NT2/D1 (cell line): ENCODE data around the gene FARP1.

Experiments
- DNase-seq: peaks from one replicate; pipeline ENCODE4 v3.0.0-alpha.2; 2011; ENCODE audit warnings: low read depth, low spot score
- H3K27me3 ChIP-seq: 2 replicates; pipeline ENCODE4 v1.6.0; 2011; ENCODE audit warnings: mild to moderate bottlenecking; ENCODE audit not compliant: insufficient read length, insufficient read depth
- H3K36me3 ChIP-seq: 2 replicates; pipeline ENCODE4 v1.6.1; 2011; ENCODE audit warnings: mild to moderate bottlenecking, low read length, mixed read lengths; ENCODE audit not compliant: insufficient read depth, insufficient read length
- H3K4me1 ChIP-seq: 2 replicates; pipeline ENCODE4 v1.5.1; 2011; ENCODE audit not compliant: insufficient read depth, insufficient read length
- H3K4me3 ChIP-seq: 2 replicates; pipeline ENCODE4 v1.5.1; 2011; ENCODE audit warnings: low read depth; ENCODE audit not compliant: insufficient read length
- H3K9ac ChIP-seq: 2 replicates; pipeline ENCODE4 v1.6.0; 2011; ENCODE audit warnings: low read depth; ENCODE audit not compliant: insufficient read length
- H3K9me3 ChIP-seq: 2 replicates; pipeline ENCODE4 v1.5.1; 2011; ENCODE audit warnings: mild to moderate bottlenecking, low read length; ENCODE audit not compliant: insufficient read depth
- SUZ12 ChIP-seq: IDR thresholded peaks from 2 replicates; pipeline ENCODE4 v1.6.1; 2011; ENCODE audit not compliant: insufficient read length, insufficient read depth; ENCODE audit errors: extremely low read depth
- YY1 ChIP-seq: IDR thresholded peaks from 2 replicates; pipeline ENCODE4 v1.6.1; 2011; ENCODE audit not compliant: insufficient read length, insufficient read depth
- ZNF274 ChIP-seq: IDR thresholded peaks from 2 replicates; pipeline ENCODE4 v1.6.1; 2011; ENCODE audit warnings: mild to moderate bottlenecking, low read depth, low read length

FARP1 gene

GRCh38 chr13:98346904-98347636 lies 204.2 kb downstream of the FARP1 start:
- Histone ChIP-seq H3K4me1 (peaks cover 2% of the 10 kb centered on the region), H3K27me3 (no peaks in the 10 kb centered on the region), H3K9me3 (no peaks in the 10 kb centered on the region), H3K9ac (no peak overlapping the region), H3K36me3 (peaks cover 6% of the 10 kb centered on the region), H3K4me3 (no peak overlapping the region)
- TF ChIP-seq SUZ12 (no peak), YY1 (no peak), ZNF274 (no peak)
- no peak for DNase-seq

- DNase-seq: no peak
- TF ChIP-seq YY1: no peak
- no peak for TF ChIP-seq SUZ12
- TF ChIP-seq ZNF274: no peak
- no peaks in the 10 kb centered on the region for H3K9me3 ChIP-seq
These were observed 204.9 kb downstream of the FARP1 start for GRCh38 chr13:98347756-98348155.

GRCh38 chr13:98348466-98349200 lies 205.7 kb downstream of the FARP1 start:
- H3K9me3 ChIP-seq: no peaks in the 10 kb centered on the region
- DNase-seq: no peak
- TF ChIP-seq SUZ12: no peak
- TF ChIP-seq YY1: no peak
- no peak for TF ChIP-seq ZNF274

More at GRCh38 chr13:98347756-98348155, 204.9 kb downstream of the FARP1 start:
- no peaks in the 10 kb centered on the region for H3K27me3 ChIP-seq
- H3K4me3 ChIP-seq: no peak overlapping the region
- H3K4me1 ChIP-seq: peaks cover 2% of the 10 kb centered on the region
- no peak overlapping the region for H3K9ac ChIP-seq
- peaks cover 6% of the 10 kb centered on the region for H3K36me3 ChIP-seq

GRCh38 chr13:98349731-98350305 lies 206.9 kb downstream of the FARP1 start:
- H3K9me3 ChIP-seq: no peaks in the 10 kb centered on the region
- peaks cover 6% of the 10 kb centered on the region for H3K36me3 ChIP-seq
- no peaks in the 10 kb centered on the region for H3K27me3 ChIP-seq
- H3K4me3 ChIP-seq: no peak overlapping the region
- no peak for DNase-seq
- no peak overlapping the region for H3K9ac ChIP-seq
- peaks cover 2% of the 10 kb centered on the region for H3K4me1 ChIP-seq
- TF ChIP-seq SUZ12 (no peak), ZNF274 (no peak), YY1 (no peak)

More at GRCh38 chr13:98348466-98349200, 205.7 kb downstream of the FARP1 start:
- Histone ChIP-seq H3K27me3 (no peaks in the 10 kb centered on the region), H3K36me3 (peaks cover 6% of the 10 kb centered on the region), H3K4me1 (peaks cover 2% of the 10 kb centered on the region), H3K9ac (no peak overlapping the region), H3K4me3 (no peak overlapping the region)

GRCh38 chr13:98350746-98351330 lies 207.9 kb downstream of the FARP1 start:
- Histone ChIP-seq H3K36me3 (peaks cover under 1% of the 10 kb centered on the region), H3K9ac (no peak overlapping the region), H3K4me3 (no peak overlapping the region), H3K27me3 (no peaks in the 10 kb centered on the region), H3K9me3 (no peaks in the 10 kb centered on the region), H3K4me1 (peaks cover 2% of the 10 kb centered on the region)
- DNase-seq: no peak
- TF ChIP-seq YY1 (no peak), ZNF274 (no peak), SUZ12 (no peak)

- no peak overlapping the region for H3K4me3 ChIP-seq
- DNase-seq: no peak
- no peaks in the 10 kb centered on the region for H3K27me3 ChIP-seq
- no peak overlapping the region for H3K9ac ChIP-seq
- TF ChIP-seq YY1: no peak
- TF ChIP-seq SUZ12: no peak
- TF ChIP-seq ZNF274: no peak
- H3K4me1 ChIP-seq: peaks cover 2% of the 10 kb centered on the region
- H3K36me3 ChIP-seq: no peaks in the 10 kb centered on the region
- no peaks in the 10 kb centered on the region for H3K9me3 ChIP-seq
These were observed 208.7 kb downstream of the FARP1 start for GRCh38 chr13:98351636-98352035.

- no peak overlapping the region for H3K4me3 ChIP-seq
- H3K36me3 ChIP-seq: no peaks in the 10 kb centered on the region
- no peak overlapping the region for H3K9ac ChIP-seq
- H3K27me3 ChIP-seq: no peaks in the 10 kb centered on the region
- DNase-seq: no peak
- peaks cover 2% of the 10 kb centered on the region for H3K4me1 ChIP-seq
- no peaks in the 10 kb centered on the region for H3K9me3 ChIP-seq
- TF ChIP-seq ZNF274 (no peak), YY1 (no peak), SUZ12 (no peak)
These were observed 209.3 kb downstream of the FARP1 start for GRCh38 chr13:98352226-98352625.
